ENCODE results near the gene ZNF138. TPM values are rescaled to one million over a fixed set of nuclear protein-coding genes. Genes with fewer than 3 reads are reported as not detected.

Gene ZNF138
- total and polyA plus RNA-seq, 8 donors = 1.8 to 35.6 (median 7.4) TPM

GRCh38 chr7:64867863-64868440, 73.7 kb downstream of the ZNF138 start:
- intact Hi-C loops (cut with DNase I; ENCODE audit: low total_unique reads) = no loop called here
- Histone ChIP-seq H3K4me3 (no peak overlapping the region), H3K36me3 (no peaks in the 10 kb centered on the region), H3K4me1 (no peaks in the 10 kb centered on the region), H3K9me3 (peaks cover 0 to 30% (median 4%) of the 10 kb centered on the region in 4 donors), H3K27ac (no peak overlapping the region), H3K27me3 (peaks cover 0 to 3% (median 0%) of the 10 kb centered on the region in 3 donors)
- WGBS, 5 donors = 90 to 100% (median 90%) methylated on average over 10 to 18 of the region's 18 CpGs
- DNase-seq = peak in 1 of 2 donors; percentile 23
- TF ChIP-seq POLR2A (IDR thresholded peaks at IDR 0.05) = no peak

- Histone ChIP-seq H3K36me3 (no peaks in the 10 kb centered on the region), H3K9me3 (peaks cover 0 to 25% (median 3%) of the 10 kb centered on the region in 4 donors), H3K27me3 (peaks cover 0 to 3% (median 0%) of the 10 kb centered on the region in 3 donors), H3K4me1 (no peaks in the 10 kb centered on the region), H3K27ac (no peak overlapping the region), H3K4me3 (no peak overlapping the region)
- peak in 1 of 2 donors; percentile 16 for DNase-seq
- intact Hi-C loops (cut with DNase I; ENCODE audit: low total_unique reads) = no loop called here
- WGBS, 5 donors = 89 to 94% (median 92%) methylated on average over 11 of the region's 11 CpGs
- no peak for TF ChIP-seq EP300 (IDR thresholded peaks at IDR 0.05)
- no peak for TF ChIP-seq CTCF (IDR thresholded peaks at IDR 0.05)
These were observed 74.3 kb downstream of the ZNF138 start for GRCh38 chr7:64868499-64868898.

GRCh38 chr7:64869121-64869725, 75.0 kb downstream of the ZNF138 start:
- intact Hi-C loops (cut with DNase I; ENCODE audit: low total_unique reads) = no loop called here
- 64 to 71% (median 68%) methylated on average over 8 of the region's 8 CpGs for WGBS, 5 donors
- TF ChIP-seq CTCF (IDR thresholded peaks at IDR 0.05) = no peak
- no peak for TF ChIP-seq POLR2A (IDR thresholded peaks at IDR 0.05)
- no peak for TF ChIP-seq EP300 (IDR thresholded peaks at IDR 0.05)
- no peak for TF ChIP-seq POLR2AphosphoS5 (IDR thresholded peaks at IDR 0.05)

GRCh38 chr7:64869912-64870562, 75.8 kb downstream of the ZNF138 start:
- WGBS, 5 donors = 91 to 95% (median 92%) methylated on average over 29 to 32 of the region's 32 CpGs
- intact Hi-C loops (cut with DNase I; ENCODE audit: low total_unique reads) = no loop called here

More at GRCh38 chr7:64869121-64869725, 75.0 kb downstream of the ZNF138 start:
- Histone ChIP-seq H3K36me3 (no peaks in the 10 kb centered on the region), H3K27ac (no peak overlapping the region), H3K4me1 (no peaks in the 10 kb centered on the region), H3K4me3 (no peak overlapping the region), H3K9me3 (peaks cover 0 to 19% (median 0%) of the 10 kb centered on the region in 4 donors), H3K27me3 (peaks cover 0 to 3% (median 0%) of the 10 kb centered on the region in 3 donors)
- peak in 1 of 2 donors; percentile 10 for DNase-seq

More at GRCh38 chr7:64869912-64870562, 75.8 kb downstream of the ZNF138 start:
- H3K4me1 ChIP-seq = no peaks in the 10 kb centered on the region
- TF ChIP-seq POLR2AphosphoS5 (IDR thresholded peaks at IDR 0.05) (no peak), POLR2A (IDR thresholded peaks at IDR 0.05) (no peak), CTCF (IDR thresholded peaks at IDR 0.05) (no peak), EP300 (IDR thresholded peaks at IDR 0.05) (no peak)
- H3K9me3 ChIP-seq = peaks cover 0 to 22% (median 2%) of the 10 kb centered on the region in 4 donors
- H3K27ac ChIP-seq = no peak overlapping the region
- no peaks in the 10 kb centered on the region for H3K36me3 ChIP-seq
- H3K27me3 ChIP-seq = peaks cover 0 to 8% (median 0%) of the 10 kb centered on the region in 3 donors
- DNase-seq = peak in 1 of 2 donors; percentile 17
- no peak overlapping the region for H3K4me3 ChIP-seq
